Panc1 (cell line): Measurements from ENCODE around the gene TMPRSS3.

Experiments
- CTCF ChIP-seq: fragments of 450-650 bp; IDR thresholded peaks from 2 replicates; pipeline ENCODE4 v1.5.1; 2017; ENCODE audit warnings: mild to moderate bottlenecking
- REST ChIP-seq, 2 experiments: IDR thresholded peaks; 2 replicates each; pipeline ENCODE4 v1.6.1; 2011 to 2012; ENCODE audit warnings: low read depth in 2 of 2, control low read depth in 1 of 2, low read length in 1 of 2, mild to moderate bottlenecking in 1 of 2, moderate library complexity in 1 of 2; ENCODE audit not compliant: insufficient read depth in 1 of 2

DNA sequence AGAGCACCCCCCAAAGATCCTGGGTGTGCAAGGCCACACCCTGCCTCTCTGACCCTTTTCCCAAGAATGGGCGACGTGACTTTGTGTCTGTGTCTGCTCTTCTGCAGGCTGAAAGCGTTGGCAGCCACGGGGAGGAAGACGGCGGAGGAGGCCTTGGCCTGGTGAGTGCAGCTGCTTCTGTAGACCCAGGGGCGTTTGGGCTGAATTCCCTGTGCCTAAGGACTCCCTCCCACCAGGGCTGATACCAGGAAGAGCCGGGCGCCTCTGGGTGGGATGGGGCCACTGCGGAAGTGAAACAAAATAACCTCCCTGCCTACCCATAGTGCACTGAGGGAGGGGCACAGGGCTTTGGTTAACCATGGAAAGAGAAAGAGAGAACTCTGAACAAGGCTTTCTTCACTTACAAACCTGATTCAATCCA lies 10.4 kb upstream of the TMPRSS3 start:
- TF ChIP-seq CTCF, result no peak
- no peak for TF ChIP-seq REST (IDR thresholded peaks at IDR 0.05; ENCODE audit: insufficient read depth in 1 of 2, low read depth in 2 of 2, low read length in 1 of 2)
